ENCODE results near the gene PPY.
"Not testable (repeated sequence)": the region's sequence is repeated elsewhere in the genome, so short reads cannot be mapped to it uniquely, and the experiment has no call there.

DNA sequence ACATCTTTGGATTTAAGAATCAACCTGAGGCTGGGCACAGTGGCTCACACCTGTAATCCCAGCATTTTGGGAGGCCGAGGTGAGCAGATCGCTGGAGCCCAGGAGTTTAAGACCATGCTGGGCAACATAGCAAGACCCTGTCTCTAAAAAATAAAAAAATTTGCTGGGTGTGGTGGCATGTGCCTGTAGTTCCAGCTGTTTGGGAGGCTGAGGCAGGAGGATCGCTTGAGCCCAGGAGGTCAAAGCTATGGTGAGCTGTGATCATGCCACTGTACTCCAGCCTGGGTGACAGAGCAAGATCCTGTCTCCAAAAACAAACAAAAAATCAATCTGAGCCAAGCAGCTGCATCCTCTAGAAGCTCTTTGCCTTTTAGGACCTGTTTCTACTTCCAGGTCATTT lies 2.8 kb downstream of the PPY start:
- TF ChIP-seq POLR2A, POLR2AphosphoS5, EP300 (IDR thresholded peaks at IDR 0.05): not testable (repeated sequence)
- TF ChIP-seq, protein P1, sequence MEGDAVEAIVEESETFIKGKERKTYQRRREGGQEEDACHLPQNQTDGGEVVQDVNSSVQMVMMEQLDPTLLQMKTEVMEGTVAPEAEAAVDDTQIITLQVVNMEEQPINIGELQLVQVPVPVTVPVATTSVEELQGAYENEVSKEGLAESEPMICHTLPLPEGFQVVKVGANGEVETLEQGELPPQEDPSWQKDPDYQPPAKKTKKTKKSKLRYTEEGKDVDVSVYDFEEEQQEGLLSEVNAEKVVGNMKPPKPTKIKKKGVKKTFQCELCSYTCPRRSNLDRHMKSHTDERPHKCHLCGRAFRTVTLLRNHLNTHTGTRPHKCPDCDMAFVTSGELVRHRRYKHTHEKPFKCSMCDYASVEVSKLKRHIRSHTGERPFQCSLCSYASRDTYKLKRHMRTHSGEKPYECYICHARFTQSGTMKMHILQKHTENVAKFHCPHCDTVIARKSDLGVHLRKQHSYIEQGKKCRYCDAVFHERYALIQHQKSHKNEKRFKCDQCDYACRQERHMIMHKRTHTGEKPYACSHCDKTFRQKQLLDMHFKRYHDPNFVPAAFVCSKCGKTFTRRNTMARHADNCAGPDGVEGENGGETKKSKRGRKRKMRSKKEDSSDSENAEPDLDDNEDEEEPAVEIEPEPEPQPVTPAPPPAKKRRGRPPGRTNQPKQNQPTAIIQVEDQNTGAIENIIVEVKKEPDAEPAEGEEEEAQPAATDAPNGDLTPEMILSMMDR (IDR thresholded peaks at IDR 0.05): not testable (repeated sequence)
